HCT116 (cell line): ENCODE data around the gene IFITM10. TPM values are rescaled to one million over a fixed set of nuclear protein-coding genes. Genes with fewer than 3 reads are reported as not detected.

Experiments used
- ATAC-seq: fragments of 200-7000 bp; cut with Tn5 transposase; 2 replicates; pipeline ENCODE4 v1.9.1; 2020; ENCODE audit warnings: mild to moderate bottlenecking, moderate library complexity
- BruUV-seq: library from RNA; stranded (reverse); fragments of 400-500 nt; replicated peaks from 2 replicates; lab custom pipeline; 2021; lab: Mats Ljungman, UMichigan
- CTCF ChIA-PET: fragments of 300-600 bp; sonication (Branson Sonifier 250); formaldehyde crosslinking; loops from one replicate; lab custom pipeline; 2021; ENCODE audit warnings: antibody characterized with exemption; lab: Charles Lee
- POLR2A ChIA-PET: fragments of 300-600, 350-600 bp; sonication (Branson Sonifier 250); formaldehyde crosslinking; loops from one replicate; lab custom pipeline; 2021; ENCODE audit warnings: antibody characterized with exemption; lab: Charles Lee
- RAD21 ChIA-PET, 2 experiments: fragments of 300-600 bp; sonication (Branson Sonifier 250); formaldehyde crosslinking; loops; one replicate each; lab custom pipeline; 2023; ENCODE audit warnings: low total read pairs in 2 of 2; ENCODE audit not compliant: uncharacterized antibody in 2 of 2, unreplicated experiment in 2 of 2, low non-redundant PET in 1 of 2; lab: Charles Lee
- DNase-seq: peaks from one replicate; pipeline ENCODE4 v3.0.0-alpha.2; 2010; ENCODE audit warnings: low read depth, low spot score
- H2AFZ ChIP-seq: fragments of 200-600 bp; shearing (Covaris generic), sonication (generic); 2 replicates; pipeline ENCODE4 v1.6.1; 2017; ENCODE audit warnings: low read depth, mixed run types, mixed read lengths, antibody characterized with exemption, low read length; ENCODE audit not compliant: poor library complexity, severe bottlenecking
- H3K27ac ChIP-seq: 2 replicates; pipeline ENCODE4 v1.5.1; 2012; ENCODE audit warnings: low read depth, low read length
- H3K27me3 ChIP-seq: fragments of 200-600 bp; sonication (generic); 2 replicates; pipeline ENCODE4 v1.6.1; 2016; ENCODE audit warnings: mixed run types, low read length, mixed read lengths; ENCODE audit not compliant: insufficient read depth
- H3K36me3 ChIP-seq, 2 experiments: fragments of 200-500 bp in 1 of 2; fragments of 200-600 bp in 1 of 2; sonication (Bioruptor generic) in 1 of 2; sonication (generic) in 1 of 2; 2 replicates each; pipeline versions ENCODE4 v1.5.1 to v1.6.1; 2014 to 2016; ENCODE audit warnings: low read length in 2 of 2, inconsistent platforms in 1 of 2, mixed read lengths in 1 of 2, mixed run types in 1 of 2; ENCODE audit not compliant: insufficient read depth in 2 of 2, control insufficient read depth in 1 of 2
- H3K4me1 ChIP-seq, 2 experiments: fragments of 200-600 bp in 1 of 2; sonication (generic) in 1 of 2; 2 replicates each; pipeline versions ENCODE4 v1.5.1 to v1.6.1; 2012 to 2017; ENCODE audit warnings: low read length in 2 of 2, inconsistent platforms in 1 of 2, mild to moderate bottlenecking in 1 of 2, mixed read lengths in 1 of 2, mixed run types in 1 of 2, moderate library complexity in 1 of 2; ENCODE audit not compliant: insufficient read depth in 2 of 2, control insufficient read depth in 1 of 2
- H3K4me2 ChIP-seq: fragments of 200-600 bp; sonication (generic); 2 replicates; pipeline ENCODE4 v1.6.1; 2017; ENCODE audit warnings: mixed run types, low read length, mixed read lengths
- H3K4me3 ChIP-seq, 2 experiments: fragments of 200-600 bp in 1 of 2; sonication (generic) in 1 of 2; replicated peaks in 1 of 2; 2 replicates each; pipeline ENCODE4 v1.5.1; 2011 to 2016; ENCODE audit warnings: low read length in 2 of 2, control low read depth in 1 of 2, low read depth in 1 of 2, mild to moderate bottlenecking in 1 of 2, mixed read lengths in 1 of 2, mixed run types in 1 of 2
- H3K79me2 ChIP-seq: fragments of 200-600 bp; sonication (generic); 2 replicates; pipeline ENCODE4 v1.6.1; 2017; ENCODE audit warnings: mild to moderate bottlenecking, mixed run types, low read length, moderate library complexity, mixed read lengths; ENCODE audit not compliant: insufficient read depth
- H3K9ac ChIP-seq: fragments of 200-600 bp; sonication (generic); 2 replicates; pipeline ENCODE4 v1.6.1; 2016; ENCODE audit warnings: low read length, mixed read lengths
- H3K9me2 ChIP-seq: fragments of 200-600 bp; sonication (generic), shearing (Covaris generic); 2 replicates; pipeline ENCODE4 v1.6.1; 2017; ENCODE audit warnings: mixed run types, mild to moderate bottlenecking, moderate library complexity; ENCODE audit not compliant: insufficient read depth
- H3K9me3 ChIP-seq, 2 experiments: fragments of 200-500 bp in 1 of 2; fragments of 200-600 bp in 1 of 2; sonication (Bioruptor generic) in 1 of 2; sonication (generic) in 1 of 2; 2 replicates each; pipeline ENCODE4 v1.6.1; 2014 to 2017; ENCODE audit warnings: low read length in 2 of 2, mixed read lengths in 2 of 2, inconsistent platforms in 1 of 2, low read depth in 1 of 2, mild to moderate bottlenecking in 1 of 2, mixed run types in 1 of 2, moderate library complexity in 1 of 2; ENCODE audit not compliant: control insufficient read depth in 1 of 2, insufficient read depth in 1 of 2
- H4K20me1 ChIP-seq: fragments of 200-600 bp; sonication (generic), shearing (Covaris generic); 2 replicates; pipeline ENCODE4 v1.6.1; 2017; ENCODE audit warnings: mixed run types, mild to moderate bottlenecking, moderate library complexity; ENCODE audit not compliant: insufficient read depth
- ATF3 ChIP-seq: IDR thresholded peaks from 2 replicates; pipeline ENCODE4 v1.6.1; 2012
- EZH2phosphoT487 ChIP-seq: fragments of 200-600 bp; IDR thresholded peaks from 2 replicates; pipeline ENCODE4 v1.6.1; 2018; ENCODE audit warnings: antibody characterized with exemption, borderline replicate concordance
- FOSL1 ChIP-seq: IDR thresholded peaks from 2 replicates; pipeline ENCODE4 v1.6.1; 2012; ENCODE audit warnings: low read depth
- MAX ChIP-seq: IDR thresholded peaks from 2 replicates; pipeline ENCODE4 v1.6.1; 2012
- POLR2A ChIP-seq: IDR thresholded peaks from 2 replicates; pipeline ENCODE4 v1.7.0; 2011; ENCODE audit warnings: borderline replicate concordance; ENCODE audit not compliant: insufficient read depth, insufficient read length; ENCODE audit errors: extremely low read depth
- POLR2AphosphoS5 ChIP-seq: IDR thresholded peaks from 2 replicates; pipeline ENCODE4 v1.6.1; 2011; ENCODE audit warnings: mild to moderate bottlenecking, low read depth, low read length, moderate library complexity
- REST ChIP-seq: IDR thresholded peaks from 2 replicates; pipeline ENCODE4 v1.6.1; 2012; ENCODE audit warnings: low read depth
- SRF ChIP-seq: IDR thresholded peaks from 2 replicates; pipeline ENCODE4 v1.6.1; 2012; ENCODE audit warnings: low read depth
- TCF7L2 ChIP-seq: IDR thresholded peaks from 2 replicates; pipeline ENCODE4 v1.7.0; 2011; ENCODE audit warnings: borderline replicate concordance, inconsistent platforms; ENCODE audit not compliant: insufficient read depth, insufficient read length; ENCODE audit errors: extremely low read depth
- YY1 ChIP-seq: IDR thresholded peaks from 2 replicates; pipeline ENCODE4 v1.6.1; 2011; ENCODE audit warnings: low read length, low read depth, moderate library complexity, mild to moderate bottlenecking; ENCODE audit not compliant: insufficient replicate concordance; ENCODE audit errors: extremely low read depth
- ZBTB33 ChIP-seq: IDR thresholded peaks from 2 replicates; pipeline ENCODE4 v1.6.1; 2011; ENCODE audit warnings: mild to moderate bottlenecking, low read length, moderate library complexity; ENCODE audit not compliant: insufficient replicate concordance; ENCODE audit errors: extremely low read depth
- intact Hi-C: fragments of 100-400 bp; cut with micrococcal nuclease; formaldehyde crosslinking; loops from 2 replicates; pipeline ENCODE4 v1.10.0; 2022
- total RNA-seq: library from RNA; stranded (reverse); gene quantifications from one replicate; pipeline ENCODE4 v1.2.1, GENCODE V29; 2021; ENCODE audit not compliant: unreplicated experiment

IFITM10 gene
- total RNA-seq, 1 experiment from 2014 or later, result 1.9 TPM

- TF ChIP-seq REST, result no peak
- no peak for TF ChIP-seq ATF3
- no peak for TF ChIP-seq EZH2phosphoT487
These were observed 23.7 kb upstream of the IFITM10 start (continued) for GRCh38 chr11:1773994-1774550.

GRCh38 chr11:1773131-1773993 lies 23.0 kb upstream of the IFITM10 start:
- Histone ChIP-seq H3K27ac (peak overlapping the region; percentile 23; the same call in 1 of the 2 replicates), H3K79me2 (no peaks in the 10 kb centered on the region), H3K4me3 (no peak overlapping the region), H4K20me1 (no peaks in the 10 kb centered on the region), H3K9ac (no peak overlapping the region), H3K27me3 (no peaks in the 10 kb centered on the region), H3K4me1 (peaks cover 23 to 56% of the 10 kb centered on the region in 2 experiments), H3K9me2 (no peaks in the 10 kb centered on the region), H3K9me3 (no peaks in the 10 kb centered on the region), H2AFZ (no peak overlapping the region), H3K4me2 (peak overlapping the region; percentile 90), H3K36me3 (no peaks in the 10 kb centered on the region)
- DNase-seq, result no peak
- ChIA-PET RAD21 (interaction anchor here in 1 of 2 experiments (1.0 kb wide), 1 partner anchor 59 kb away, joined by 5 read pairs; no protein-coding TSS in a partner anchor), CTCF (no interaction called here), POLR2A (interaction anchor here (1.4 kb wide), 1 partner anchor 12 kb away, joined by 4 read pairs; no protein-coding TSS in a partner anchor)
- peak; percentile 21; the same call in 1 of the 2 replicates for ATAC-seq
- no TSS peak for BruUV-seq
- intact Hi-C loops, result no loop called here
- TF ChIP-seq TCF7L2, result no peak
- TF ChIP-seq YY1, result no peak
- no peak for TF ChIP-seq REST
- no peak for TF ChIP-seq POLR2AphosphoS5
- TF ChIP-seq FOSL1, result no peak
- no peak for TF ChIP-seq MAX
- TF ChIP-seq EZH2phosphoT487, result no peak
- no peak for TF ChIP-seq POLR2A
- no peak for TF ChIP-seq ZBTB33
- no peak for TF ChIP-seq SRF
